Neural cell (in vitro differentiated cells): ENCODE measurements around the gene JPH2.

Source experiments
- EP300 ChIP-seq: fragments of 450-650 bp; conservative IDR thresholded peaks from 2 replicates; pipeline ENCODE4 v1.6.1; 2014; ENCODE audit warnings: antibody characterized with exemption, mild to moderate bottlenecking, moderate library complexity; ENCODE audit not compliant: poor library complexity, severe bottlenecking
- EZH2 ChIP-seq: fragments of 200-600, 300-800 bp; shearing (Covaris generic), sonication (generic); IDR thresholded peaks from 2 replicates; pipeline ENCODE4 v1.6.1; 2014; ENCODE audit warnings: antibody characterized with exemption, low read length, borderline replicate concordance, mild to moderate bottlenecking; ENCODE audit not compliant: insufficient read depth, poor library complexity, severe bottlenecking
- MXI1 ChIP-seq: fragments of 450-650 bp; conservative IDR thresholded peaks from 2 replicates; pipeline ENCODE4 v1.6.1; 2014; ENCODE audit warnings: antibody characterized with exemption, mild to moderate bottlenecking; ENCODE audit not compliant: poor library complexity, severe bottlenecking
- SMC3 ChIP-seq: fragments of 450-650 bp; conservative IDR thresholded peaks from 2 replicates; pipeline ENCODE4 v1.6.1; 2014; ENCODE audit warnings: antibody characterized with exemption, mild to moderate bottlenecking, moderate library complexity; ENCODE audit not compliant: poor library complexity
- TAF1 ChIP-seq: IDR thresholded peaks from 2 replicates; pipeline ENCODE4 v1.6.1; 2012; ENCODE audit warnings: low read depth
- TF ChIP-seq, protein P1 (sequence below): fragments of 450-650 bp; IDR thresholded peaks from 2 replicates; pipeline ENCODE4 v1.5.1; 2014; ENCODE audit warnings: antibody characterized with exemption, mild to moderate bottlenecking, moderate library complexity; ENCODE audit not compliant: poor library complexity, severe bottlenecking

DNA sequence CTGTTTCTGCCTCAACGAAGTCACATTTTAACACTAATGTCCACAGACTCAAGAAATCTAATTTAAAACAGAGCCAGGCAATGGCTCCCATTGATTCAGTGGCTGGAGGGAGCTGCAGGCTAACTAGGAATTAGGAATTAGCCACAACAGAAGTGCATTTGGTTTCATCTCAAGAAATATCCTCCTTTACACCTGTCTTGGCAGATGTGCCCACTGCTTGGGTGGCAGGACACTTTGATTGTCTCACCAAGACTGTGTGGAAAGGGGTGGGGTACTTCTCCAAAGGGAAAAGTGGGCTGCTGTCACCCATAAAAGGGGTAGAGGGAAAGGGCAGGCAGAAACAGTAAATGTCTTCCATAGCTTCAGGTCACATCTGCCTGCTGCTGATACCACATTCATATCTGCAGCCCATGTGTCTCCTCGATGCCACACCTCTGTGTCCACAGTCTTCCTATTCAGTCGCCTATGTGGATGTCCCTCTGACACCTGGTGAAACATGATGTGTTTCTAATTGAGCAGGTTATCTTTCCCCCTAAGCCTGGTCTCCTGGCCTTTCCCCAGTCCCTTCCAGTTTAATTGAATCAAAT lies 34.5 kb upstream of the JPH2 start:
- TF ChIP-seq, protein P1, sequence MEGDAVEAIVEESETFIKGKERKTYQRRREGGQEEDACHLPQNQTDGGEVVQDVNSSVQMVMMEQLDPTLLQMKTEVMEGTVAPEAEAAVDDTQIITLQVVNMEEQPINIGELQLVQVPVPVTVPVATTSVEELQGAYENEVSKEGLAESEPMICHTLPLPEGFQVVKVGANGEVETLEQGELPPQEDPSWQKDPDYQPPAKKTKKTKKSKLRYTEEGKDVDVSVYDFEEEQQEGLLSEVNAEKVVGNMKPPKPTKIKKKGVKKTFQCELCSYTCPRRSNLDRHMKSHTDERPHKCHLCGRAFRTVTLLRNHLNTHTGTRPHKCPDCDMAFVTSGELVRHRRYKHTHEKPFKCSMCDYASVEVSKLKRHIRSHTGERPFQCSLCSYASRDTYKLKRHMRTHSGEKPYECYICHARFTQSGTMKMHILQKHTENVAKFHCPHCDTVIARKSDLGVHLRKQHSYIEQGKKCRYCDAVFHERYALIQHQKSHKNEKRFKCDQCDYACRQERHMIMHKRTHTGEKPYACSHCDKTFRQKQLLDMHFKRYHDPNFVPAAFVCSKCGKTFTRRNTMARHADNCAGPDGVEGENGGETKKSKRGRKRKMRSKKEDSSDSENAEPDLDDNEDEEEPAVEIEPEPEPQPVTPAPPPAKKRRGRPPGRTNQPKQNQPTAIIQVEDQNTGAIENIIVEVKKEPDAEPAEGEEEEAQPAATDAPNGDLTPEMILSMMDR, result no peak
- TF ChIP-seq TAF1, result no peak
- no peak for TF ChIP-seq SMC3
- no peak for TF ChIP-seq EP300
- TF ChIP-seq EZH2, result no peak
- no peak for TF ChIP-seq MXI1
